H7 (cell line): ENCODE results near the gene CAP1. TPM values are rescaled to one million over a fixed set of nuclear protein-coding genes. Genes with fewer than 3 reads are reported as not detected.

Experiments
- DNase-seq: peaks from one replicate; pipeline ENCODE4 v3.0.0; 2012
- H3K27me3 ChIP-seq: 2 replicates; pipeline ENCODE4 v1.6.0; 2011; ENCODE audit warnings: mild to moderate bottlenecking, low read length; ENCODE audit not compliant: control insufficient read depth, insufficient read depth
- H3K36me3 ChIP-seq: replicated peaks from 2 replicates; pipeline ENCODE4 v1.5.1; 2011; ENCODE audit warnings: low read length; ENCODE audit not compliant: control insufficient read depth, insufficient read depth
- H3K4me3 ChIP-seq: 2 replicates; pipeline ENCODE4 v1.5.1; 2011; ENCODE audit warnings: low read depth, mild to moderate bottlenecking, control low read depth, low read length, moderate library complexity; ENCODE audit not compliant: insufficient read depth
- total RNA-seq: library from RNA; depleted of rRNA; stranded (reverse); fragments of >200 nt; shearing (Covaris generic); gene quantifications from 2 replicates; pipeline ENCODE4 v1.2.3, GENCODE V29; 2014

Gene CAP1
- total RNA-seq, 1 experiment from 2014 or later: 432 TPM

DNA sequence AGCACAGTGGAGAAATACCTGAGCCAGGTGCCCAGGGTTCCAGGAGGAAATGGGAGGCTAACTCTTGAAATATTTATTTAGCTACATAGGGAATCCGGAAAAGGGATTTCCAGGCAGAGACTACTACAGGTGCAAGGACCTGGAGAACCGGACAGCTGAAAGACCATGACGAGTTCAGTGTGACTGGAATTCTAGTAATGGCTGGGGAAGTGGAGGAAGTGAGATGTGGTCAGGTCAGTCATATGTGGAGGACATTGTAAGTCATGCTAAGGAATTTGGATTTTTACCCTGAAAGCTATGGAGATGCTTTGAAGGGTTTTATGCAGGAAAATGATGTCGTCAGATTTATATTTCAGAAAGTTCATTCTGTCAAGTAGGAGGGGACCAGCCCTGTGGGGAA, 1.8 kb downstream of the CAP1 start:
- H3K36me3 ChIP-seq: peaks cover 3% of the 10 kb centered on the region
- H3K27me3 ChIP-seq: no peaks in the 10 kb centered on the region
- no peak overlapping the region for H3K4me3 ChIP-seq
- DNase-seq: no peak

DNA sequence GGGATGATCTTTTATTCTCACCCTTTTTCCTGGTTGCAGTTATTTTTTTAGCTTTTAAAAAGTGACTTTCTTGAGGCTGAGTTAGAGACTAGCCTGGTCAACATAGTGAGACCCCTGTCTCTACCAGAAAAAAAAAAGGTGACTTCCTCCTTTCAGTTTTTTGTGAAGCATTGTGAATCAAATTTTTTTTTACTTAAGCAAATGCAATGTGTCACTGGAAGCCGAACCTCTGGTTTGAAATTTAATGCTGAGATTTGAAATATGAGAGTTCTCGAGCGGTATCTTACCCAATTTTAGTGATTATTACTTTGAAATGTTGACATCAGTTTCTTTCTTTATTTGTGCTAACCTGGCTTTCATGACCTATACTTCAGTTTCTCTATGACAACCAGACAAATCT, 3.6 kb downstream of the CAP1 start:
- H3K36me3 ChIP-seq: peaks cover 3% of the 10 kb centered on the region
- DNase-seq: no peak
- no peaks in the 10 kb centered on the region for H3K27me3 ChIP-seq
- no peak overlapping the region for H3K4me3 ChIP-seq

DNA sequence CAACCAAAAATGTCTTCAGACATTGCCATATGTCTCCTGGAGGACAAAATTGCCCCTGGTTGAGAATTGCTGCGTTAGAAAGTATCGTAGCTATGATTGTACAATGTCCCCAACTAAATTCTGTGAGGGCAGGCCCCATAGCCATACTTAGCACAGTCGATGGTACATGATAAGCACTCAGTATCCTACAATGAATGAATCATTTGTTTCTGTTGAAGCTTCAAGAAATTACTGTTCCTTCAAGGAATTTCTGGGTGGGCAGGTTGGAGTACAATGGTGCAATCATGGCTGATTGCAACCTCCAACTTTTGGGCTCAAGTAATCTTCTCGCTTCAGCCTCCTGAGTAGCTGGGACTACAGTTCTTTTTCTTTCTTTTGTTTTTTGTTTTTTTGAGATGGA, 4.7 kb downstream of the CAP1 start:
- H3K27me3 ChIP-seq: no peaks in the 10 kb centered on the region
- H3K36me3 ChIP-seq: peaks cover 5% of the 10 kb centered on the region
- H3K4me3 ChIP-seq: no peak overlapping the region
- DNase-seq: no peak

- peaks cover 5% of the 10 kb centered on the region for H3K36me3 ChIP-seq
- no peaks in the 10 kb centered on the region for H3K27me3 ChIP-seq
Measured at GRCh38 chr1:40045766-40046165, 5.2 kb downstream of the CAP1 start.

DNA sequence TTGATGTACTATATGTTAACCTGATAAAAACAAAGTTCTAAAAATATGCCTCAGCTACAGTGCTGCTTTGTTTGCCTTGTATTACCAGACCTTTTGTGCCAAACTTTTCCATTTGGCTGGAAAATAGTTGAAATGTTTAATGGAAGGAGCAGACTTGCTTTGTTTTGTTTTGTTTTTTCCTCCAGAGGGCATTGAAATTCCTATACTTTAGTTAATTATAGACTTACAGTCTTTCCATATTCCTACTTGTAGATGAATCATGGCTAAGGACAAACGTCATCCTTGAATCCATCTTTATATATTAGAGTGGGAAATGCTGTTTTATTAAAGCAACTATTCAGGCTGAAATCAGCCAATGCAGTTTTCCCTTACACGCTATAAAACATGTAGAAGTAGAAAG, 6.7 kb downstream of the CAP1 start:
- peaks cover 4% of the 10 kb centered on the region for H3K36me3 ChIP-seq
- H3K27me3 ChIP-seq: no peaks in the 10 kb centered on the region

More at GRCh38 chr1:40045766-40046165, 5.2 kb downstream of the CAP1 start:
- no peak for DNase-seq
- no peak overlapping the region for H3K4me3 ChIP-seq

GRCh38 chr1:40047769-40048168, 7.2 kb downstream of the CAP1 start:
- Histone ChIP-seq H3K36me3 (peaks cover 2% of the 10 kb centered on the region), H3K4me3 (no peak overlapping the region), H3K27me3 (no peaks in the 10 kb centered on the region)
- no peak for DNase-seq

More for the DNA sequence above, 6.7 kb downstream of the CAP1 start:
- no peak overlapping the region for H3K4me3 ChIP-seq
- DNase-seq: no peak

DNA sequence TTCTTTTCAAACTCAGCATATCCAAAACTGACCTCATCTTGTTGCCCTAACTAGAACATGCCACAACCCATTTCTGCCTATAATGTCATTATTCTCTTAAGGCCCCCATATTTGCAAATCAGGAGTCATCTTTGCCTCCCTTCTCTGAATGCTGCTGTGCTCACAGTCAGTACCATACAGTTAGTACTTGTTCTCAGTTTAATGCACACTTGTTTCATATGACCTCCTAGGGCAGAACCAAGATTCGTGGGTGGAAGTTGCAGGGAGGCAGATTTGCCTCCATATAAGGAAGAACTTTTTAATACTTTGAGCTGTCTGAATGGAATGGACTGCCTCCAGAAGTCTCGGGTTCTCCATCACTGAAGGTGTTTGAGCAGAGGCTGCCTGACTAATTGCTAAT, 9.2 kb downstream of the CAP1 start:
- DNase-seq: no peak
- Histone ChIP-seq H3K36me3 (peaks cover 2% of the 10 kb centered on the region), H3K4me3 (no peak overlapping the region), H3K27me3 (no peaks in the 10 kb centered on the region)

- H3K27me3 ChIP-seq: no peaks in the 10 kb centered on the region
- H3K36me3 ChIP-seq: peaks cover 2% of the 10 kb centered on the region
- DNase-seq: no peak
- H3K4me3 ChIP-seq: no peak overlapping the region
Measured at GRCh38 chr1:40050863-40051262, 10.3 kb downstream of the CAP1 start.

DNA sequence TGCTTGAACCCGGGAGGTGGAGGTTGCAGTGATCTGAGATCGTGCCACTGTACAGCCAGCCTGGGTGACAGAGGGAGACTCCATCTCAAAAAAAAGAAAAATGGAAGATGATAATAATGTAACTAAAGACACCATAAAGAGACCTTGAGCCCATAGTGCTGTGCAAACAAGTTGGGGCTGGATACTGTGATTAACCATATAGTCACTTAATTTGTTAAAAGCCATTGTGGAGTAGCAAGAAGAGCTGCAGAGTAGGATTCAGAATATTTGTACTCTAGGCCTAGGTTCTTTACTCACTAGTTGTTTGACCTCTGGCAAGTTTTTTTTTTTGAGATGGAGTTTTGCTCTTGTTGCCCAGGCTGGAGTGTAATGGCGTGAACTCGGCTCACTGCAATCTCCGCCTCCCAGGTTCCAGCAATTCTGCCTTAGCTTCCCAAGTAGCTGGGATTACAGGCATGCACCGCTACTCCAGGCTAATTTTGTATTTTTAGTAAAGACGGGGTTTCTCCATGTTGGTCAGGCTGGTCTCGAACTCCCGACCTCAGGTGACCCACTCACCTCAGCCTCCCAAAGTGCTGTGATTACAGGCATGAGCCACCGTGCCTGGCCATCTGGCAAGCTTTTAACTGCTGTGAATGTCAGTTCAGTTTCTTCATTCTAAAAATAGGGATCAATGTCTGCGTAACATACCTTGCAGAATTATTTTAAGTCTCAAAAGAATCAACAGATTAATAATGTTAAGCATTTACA, 12.8 kb downstream of the CAP1 start:
- H3K27me3 ChIP-seq: no peaks in the 10 kb centered on the region
- DNase-seq: no peak
- peaks cover 2% of the 10 kb centered on the region for H3K36me3 ChIP-seq
- H3K4me3 ChIP-seq: no peak overlapping the region

- Histone ChIP-seq H3K4me3 (no peak overlapping the region), H3K36me3 (peaks cover 16% of the 10 kb centered on the region), H3K27me3 (no peaks in the 10 kb centered on the region)
- DNase-seq: no peak
Measured at GRCh38 chr1:40056519-40057309, 16.2 kb downstream of the CAP1 start.

- H3K27me3 ChIP-seq: no peaks in the 10 kb centered on the region
- no peak for DNase-seq
- H3K36me3 ChIP-seq: peaks cover 21% of the 10 kb centered on the region
- no peak overlapping the region for H3K4me3 ChIP-seq
Measured at GRCh38 chr1:40057310-40058030, 16.9 kb downstream of the CAP1 start.

DNA sequence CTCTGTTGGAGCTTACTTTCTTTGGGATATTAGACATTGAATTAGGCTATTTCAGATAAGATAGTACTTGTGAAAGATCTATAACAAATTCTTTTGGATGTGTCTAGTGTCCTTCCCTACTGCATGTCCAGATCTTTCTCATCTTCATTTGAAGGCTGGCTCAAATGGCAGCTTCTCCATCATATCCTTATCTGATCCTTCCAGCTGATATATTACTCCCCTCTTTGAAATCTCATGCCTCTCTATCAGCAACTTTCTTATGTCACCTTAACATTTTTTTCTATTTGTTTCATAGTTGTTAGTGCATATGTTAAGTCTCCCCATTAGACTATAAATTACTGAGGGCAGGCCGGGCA, 17.5 kb downstream of the CAP1 start:
- Histone ChIP-seq H3K27me3 (no peaks in the 10 kb centered on the region), H3K36me3 (peaks cover 22% of the 10 kb centered on the region), H3K4me3 (no peak overlapping the region)
- DNase-seq: no peak

DNA sequence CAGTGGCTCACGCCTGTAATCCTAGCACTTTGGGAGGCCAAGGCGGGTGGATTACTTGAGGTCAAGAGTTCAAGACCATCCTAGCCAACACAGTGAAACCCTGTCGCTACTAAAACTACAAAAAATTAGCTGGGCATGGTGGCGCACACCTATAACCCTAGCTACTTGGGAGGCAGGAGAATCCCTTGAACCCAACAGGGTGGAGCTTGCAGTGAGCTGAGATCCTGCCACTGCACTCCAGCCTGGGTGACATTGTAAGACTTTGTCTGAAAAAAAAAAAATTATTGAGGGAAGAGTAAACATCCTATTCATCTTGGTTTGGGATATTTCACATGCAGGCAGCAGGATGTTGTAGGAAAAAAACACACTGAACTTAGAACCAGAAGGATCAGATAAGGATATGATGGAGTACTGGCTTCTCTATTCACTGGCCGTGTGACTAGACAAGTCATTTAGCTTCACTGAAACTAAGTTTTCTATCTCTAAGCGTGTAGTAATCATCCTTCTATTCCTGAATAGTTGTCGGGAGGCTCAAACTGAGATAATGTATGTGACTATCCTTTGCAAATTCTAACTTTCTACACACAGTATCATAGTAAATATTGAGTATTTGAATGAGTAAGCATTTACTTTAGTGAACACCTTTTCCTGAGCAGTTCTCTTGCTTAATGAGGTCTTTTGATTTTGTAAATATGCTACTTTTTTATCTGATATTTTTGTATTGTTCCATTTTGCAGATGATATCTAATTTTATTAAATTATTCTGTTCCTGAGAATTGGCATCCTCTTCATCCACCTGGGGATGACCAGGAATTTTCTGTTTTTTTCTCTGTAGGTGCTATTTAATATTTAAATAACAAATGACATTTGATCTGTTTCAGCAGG, 18.2 kb downstream of the CAP1 start:
- no peak for DNase-seq
- Histone ChIP-seq H3K4me3 (no peak overlapping the region), H3K36me3 (peaks cover 24% of the 10 kb centered on the region), H3K27me3 (no peaks in the 10 kb centered on the region)

- H3K27me3 ChIP-seq: no peaks in the 10 kb centered on the region
- no peak overlapping the region for H3K4me3 ChIP-seq
- peak; percentile 62 for DNase-seq
- peaks cover 32% of the 10 kb centered on the region for H3K36me3 ChIP-seq
Measured at GRCh38 chr1:40059338-40059959, 18.9 kb downstream of the CAP1 start.
